Heart right ventricle (tissue), 16 donors: ENCODE measurements around the gene RWDD2A. TPM values are rescaled to one million over a fixed set of nuclear protein-coding genes. Genes with fewer than 3 reads are reported as not detected.

Experiments
- ATAC-seq, 8 donors: fragments of 200-7000 bp; cut with Tn5 transposase; one replicate each; pipeline ENCODE4 v1.9.1; 2020; ENCODE audit warnings: mild to moderate bottlenecking in 8 of 8, moderate library complexity in 8 of 8, moderate number of reproducible peaks in 1 of 8
- DNase-seq, 2 donors: peaks; one replicate each; pipeline ENCODE4 v3.0.0-alpha.2; 2020
- H3K27ac ChIP-seq, 10 donors: fragments of 200-600 bp; sonication (generic) in 2 of 10; one replicate each; pipeline versions ENCODE4 v1.5.0 to v1.8.0; 2020 to 2022; ENCODE audit warnings: mild to moderate bottlenecking in 3 of 10
- H3K27me3 ChIP-seq, 7 donors: fragments of 200-600 bp; one replicate each; pipeline ENCODE4 v1.8.0; 2021 to 2022; ENCODE audit warnings: mild to moderate bottlenecking in 2 of 7
- H3K36me3 ChIP-seq, 9 donors: fragments of 200-600 bp; sonication (generic) in 1 of 9; one replicate each; pipeline versions ENCODE4 v1.5.0 to v1.8.0; 2020 to 2022; ENCODE audit warnings: mild to moderate bottlenecking in 2 of 9
- H3K4me1 ChIP-seq, 9 donors: fragments of 200-600 bp; sonication (generic) in 1 of 9; one replicate each; pipeline versions ENCODE4 v1.5.0 to v1.8.0; 2020 to 2022; ENCODE audit warnings: mild to moderate bottlenecking in 4 of 9
- H3K4me3 ChIP-seq, 10 donors: fragments of 200-600 bp; sonication (generic) in 2 of 10; one replicate each; pipeline versions ENCODE4 v1.5.0 to v1.8.0; 2020 to 2022; ENCODE audit warnings: mild to moderate bottlenecking in 7 of 10, moderate library complexity in 2 of 10
- H3K9me3 ChIP-seq, 11 donors: fragments of 200-600 bp in 10 of 11; sonication (generic) in 2 of 11; one replicate each; pipeline versions ENCODE4 v1.5.0 to v1.8.0; 2013 to 2022; ENCODE audit warnings: mild to moderate bottlenecking in 2 of 11, control low read depth in 1 of 11, moderate library complexity in 1 of 11
- CTCF ChIP-seq, 9 donors: fragments of 200-600 bp; sonication (generic) in 2 of 9; IDR thresholded peaks; one replicate each; pipeline versions ENCODE4 v1.5.0 to v1.8.0; 2021 to 2022; ENCODE audit warnings: antibody characterized with exemption in 9 of 9, mild to moderate bottlenecking in 5 of 9, moderate library complexity in 1 of 9
- WGBS, 2 donors: extraction: QIAGEN DNeasy Blood & Tissue Kit; methylation state at CpG; one replicate each; pipeline ENCODE4 v1.1.7; 2013; ENCODE audit warnings: inconsistent platforms in 1 of 2; 5-methylcytosine and 5-hydroxymethylcytosine counted together
- intact Hi-C, 10 donors: fragments of 100-400 bp; cut with DNase I; formaldehyde crosslinking; loops; one replicate each; pipeline versions ENCODE4 v1.11.1 to v1.14.2; 2022
- polyA plus RNA-seq, 2 donors: library from polyadenylated mRNA; stranded (reverse); fragments of 200-250 nt; gene quantifications; one replicate each; pipeline ENCODE4 v1.2.3, GENCODE V29; 2013
- total RNA-seq, 10 donors: library from RNA; stranded (reverse); fragmentation: NEBNext Ultra II Directional in 3 of 10; extraction: Animal tissue kit (Norgen Biotek cat#: 25700) in 3 of 10; gene quantifications; one replicate each; pipeline versions ENCODE4 v1.2.1 to v1.2.4, GENCODE V29; 2021 to 2023
- donor health status: Arrhythmogenic right ventricular cardiomyopathy.
- donor health status: ischemic (EF 13 %, LVEDD 7.1; RV severe dilation, severe dysfunction).
- donor health status: healthy with polysubstance abuse.
- donor health status: DM: no; HTN: yes; CAD: no.
- donor health status: DM: no; HTN: no; CAD: no.
- donor health status: ischemic (EF 25% LVEDD 6.9; RV normal size, moderate dysfunction).
- donor health status: ischemic (EF 25% LVEDD 5.7; RV mildly dilated, moderate dysfunction).
- donor health status: healthy.
- donor health status: DM: yes; HTN: yes; CAD: no.
- donor health status: Ischemic cardiomyopathy.
- donor health status: ischemic (EF 35%, LVEDD 5.7; RV mildly dilated, moderate dysfunction).
- donor health status: nonischemic (EF 11% LVEDD 7.7; RV severe dilation, severe dysfunction).
- donor health status: DM: yes; HTN: yes; CAD: no.
- donor health status: PGD.
- donor health status: ischemic (EF 29% LVEDD 5.4; RV normal size, mild dysfunction).
- donor health status: nonischemic (EF 23%, LVEDD 6.1; RV moderate dilation, normal function).

Gene RWDD2A
- total and polyA plus RNA-seq, 12 donors, result 1.9 to 4.2 (median 3.4) TPM

GRCh38 chr6:83199863-83200225 is 6.7 kb downstream of the RWDD2A start:
- ATAC-seq (peak in 2 of 8 donors; percentile 46 to 67), DNase-seq (no peak)
- Histone ChIP-seq H3K27ac (no peak overlapping the region), H3K36me3 (peaks cover 0 to 25% (median 0%) of the 10 kb centered on the region in 9 donors), H3K4me1 (peaks cover 0 to 15% (median under 1%) of the 10 kb centered on the region in 9 donors), H3K9me3 (no peaks in the 10 kb centered on the region), H3K4me3 (no peak overlapping the region), H3K27me3 (no peaks in the 10 kb centered on the region)
- TF ChIP-seq CTCF (IDR thresholded peaks at IDR 0.05), result no peak
- intact Hi-C loops, result loop anchor here in 7 of 10 donors (5.0 to 10.0 kb wide), 4 partner anchors 128 to 955 kb away; partner anchors contain the start of genes DOP1A (in 3 of the 7), IBTK (in 3 of the 7) and UBE3D (in 3 of the 7)
- 66 to 73% methylated on average over 2 of the region's 2 CpGs for WGBS, 2 donors

GRCh38 chr6:83202031-83202430 is 8.9 kb downstream of the RWDD2A start:
- DNase-seq (no peak), ATAC-seq (no peak)
- Histone ChIP-seq H3K9me3 (no peaks in the 10 kb centered on the region), H3K4me1 (peaks cover 0 to 8% (median 0%) of the 10 kb centered on the region in 9 donors), H3K27me3 (no peaks in the 10 kb centered on the region), H3K27ac (no peak overlapping the region), H3K36me3 (peaks cover 0 to 9% (median 0%) of the 10 kb centered on the region in 9 donors), H3K4me3 (no peak overlapping the region)
- no peak for TF ChIP-seq CTCF (IDR thresholded peaks at IDR 0.05)
- intact Hi-C loops, result loop anchor here in 1 of 10 donors (5.0 kb wide), 1 partner anchor 135 kb away; the partner anchor contains the start of genes DOP1A and UBE3D
- WGBS, 2 donors, result 77 to 85% methylated on average over 4 of the region's 4 CpGs

- no peaks in the 10 kb centered on the region for H3K9me3 ChIP-seq
- intact Hi-C loops, result loop anchor here in 8 of 10 donors (1.0 to 10.0 kb wide), 5 partner anchors 148 to 971 kb away; partner anchors contain the start of genes DOP1A (in 7 of the 8), UBE3D (in 4 of the 8) and IBTK (in 1 of the 8)
- peak overlapping the region in 1 of 10 donors; percentile 8 for H3K27ac ChIP-seq
- TF ChIP-seq CTCF (IDR thresholded peaks at IDR 0.05), result peak; percentile 53 to 92 (median 80)
- 29 to 30% methylated on average over 7 of the region's 7 CpGs for WGBS, 2 donors
- no peak overlapping the region for H3K4me3 ChIP-seq
- DNase-seq (peak; percentile 21 to 71), ATAC-seq (peak; percentile 77 to 97 (median 92))
- H3K36me3 ChIP-seq, result peaks cover 0 to 11% (median 0%) of the 10 kb centered on the region in 9 donors
- H3K4me1 ChIP-seq, result peaks cover 0 to 4% (median 0%) of the 10 kb centered on the region in 9 donors
- no peaks in the 10 kb centered on the region for H3K27me3 ChIP-seq
These were observed 22.2 kb downstream of the RWDD2A start for GRCh38 chr6:83215131-83216047.

- no peaks in the 10 kb centered on the region for H3K27me3 ChIP-seq
- H3K9me3 ChIP-seq, result no peaks in the 10 kb centered on the region
- ATAC-seq (no peak), DNase-seq (no peak)
- peaks cover 0 to 4% (median 0%) of the 10 kb centered on the region in 9 donors for H3K36me3 ChIP-seq
- TF ChIP-seq CTCF (IDR thresholded peaks at IDR 0.05), result no peak
- intact Hi-C loops, result loop anchor here in 4 of 10 donors (1.0 to 10.0 kb wide), 3 partner anchors 150 to 972 kb away; partner anchors contain the start of genes DOP1A (in 4 of the 4), UBE3D (in 3 of the 4) and IBTK (in 1 of the 4)
- no peak overlapping the region for H3K27ac ChIP-seq
- peaks cover 0 to 4% (median 0%) of the 10 kb centered on the region in 9 donors for H3K4me1 ChIP-seq
- H3K4me3 ChIP-seq, result no peak overlapping the region
These were observed 23.6 kb downstream of the RWDD2A start for GRCh38 chr6:83216806-83217205.
